Effector CD8-positive, alpha-beta T cell (primary cell): ENCODE measurements around the gene LRRFIP2.

Experiments used
- DNase-seq: peaks from one replicate; lab custom pipeline; 2025; lab: John Stamatoyannopoulos, UW

LRRFIP2 gene

GRCh38 chr3:37025561-37026335 lies 148.6 kb downstream of the LRRFIP2 start:
- no peak for DNase-seq

- no peak for DNase-seq
Measured at GRCh38 chr3:37024820-37025405, 149.5 kb downstream of the LRRFIP2 start.

- no peak for DNase-seq
Measured at GRCh38 chr3:37024092-37024491, 150.3 kb downstream of the LRRFIP2 start.

GRCh38 chr3:37017683-37018082 lies 156.7 kb downstream of the LRRFIP2 start:
- DNase-seq = no peak

- DNase-seq = no peak
Measured at GRCh38 chr3:37016903-37017302, 157.5 kb downstream of the LRRFIP2 start.

- DNase-seq = no peak
Measured at GRCh38 chr3:37015642-37016041, 158.7 kb downstream of the LRRFIP2 start.

- DNase-seq = no peak
Measured at GRCh38 chr3:37014620-37015019, 159.8 kb downstream of the LRRFIP2 start.
